VCaP (cell line): ENCODE results near the gene C11orf16.

ENCODE experiments used
- H3K27ac ChIP-seq: fragments of 450-650 bp; 2 replicates; pipeline ENCODE4 v1.5.1; 2017
- TF ChIP-seq, protein P1 (sequence below): fragments of 450-650 bp; conservative IDR thresholded peaks from 2 replicates; pipeline ENCODE4 v1.5.1; 2017; ENCODE audit warnings: mild to moderate bottlenecking, moderate library complexity

C11orf16 gene

DNA sequence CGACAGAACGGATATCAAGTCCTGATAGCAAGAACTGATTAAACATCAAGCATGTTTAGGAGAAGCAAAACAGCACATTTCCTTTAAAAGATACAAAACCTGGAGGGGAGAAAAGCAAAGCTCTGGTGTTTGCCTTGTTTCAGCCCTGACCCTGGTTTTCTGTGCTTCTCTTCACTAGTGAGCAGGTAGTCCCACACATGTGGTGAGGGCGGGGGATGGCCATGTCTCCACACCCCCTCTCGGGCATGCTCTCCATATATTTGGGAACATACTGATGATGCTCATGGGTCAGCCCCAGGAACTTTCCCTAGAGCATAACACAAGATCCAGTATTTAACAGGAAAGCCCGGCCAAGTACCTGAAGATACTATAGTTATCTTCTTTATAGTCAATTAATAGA is 10.1 kb downstream of the C11orf16 start:
- TF ChIP-seq, protein P1, sequence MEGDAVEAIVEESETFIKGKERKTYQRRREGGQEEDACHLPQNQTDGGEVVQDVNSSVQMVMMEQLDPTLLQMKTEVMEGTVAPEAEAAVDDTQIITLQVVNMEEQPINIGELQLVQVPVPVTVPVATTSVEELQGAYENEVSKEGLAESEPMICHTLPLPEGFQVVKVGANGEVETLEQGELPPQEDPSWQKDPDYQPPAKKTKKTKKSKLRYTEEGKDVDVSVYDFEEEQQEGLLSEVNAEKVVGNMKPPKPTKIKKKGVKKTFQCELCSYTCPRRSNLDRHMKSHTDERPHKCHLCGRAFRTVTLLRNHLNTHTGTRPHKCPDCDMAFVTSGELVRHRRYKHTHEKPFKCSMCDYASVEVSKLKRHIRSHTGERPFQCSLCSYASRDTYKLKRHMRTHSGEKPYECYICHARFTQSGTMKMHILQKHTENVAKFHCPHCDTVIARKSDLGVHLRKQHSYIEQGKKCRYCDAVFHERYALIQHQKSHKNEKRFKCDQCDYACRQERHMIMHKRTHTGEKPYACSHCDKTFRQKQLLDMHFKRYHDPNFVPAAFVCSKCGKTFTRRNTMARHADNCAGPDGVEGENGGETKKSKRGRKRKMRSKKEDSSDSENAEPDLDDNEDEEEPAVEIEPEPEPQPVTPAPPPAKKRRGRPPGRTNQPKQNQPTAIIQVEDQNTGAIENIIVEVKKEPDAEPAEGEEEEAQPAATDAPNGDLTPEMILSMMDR: no peak
- no peak overlapping the region for H3K27ac ChIP-seq

DNA sequence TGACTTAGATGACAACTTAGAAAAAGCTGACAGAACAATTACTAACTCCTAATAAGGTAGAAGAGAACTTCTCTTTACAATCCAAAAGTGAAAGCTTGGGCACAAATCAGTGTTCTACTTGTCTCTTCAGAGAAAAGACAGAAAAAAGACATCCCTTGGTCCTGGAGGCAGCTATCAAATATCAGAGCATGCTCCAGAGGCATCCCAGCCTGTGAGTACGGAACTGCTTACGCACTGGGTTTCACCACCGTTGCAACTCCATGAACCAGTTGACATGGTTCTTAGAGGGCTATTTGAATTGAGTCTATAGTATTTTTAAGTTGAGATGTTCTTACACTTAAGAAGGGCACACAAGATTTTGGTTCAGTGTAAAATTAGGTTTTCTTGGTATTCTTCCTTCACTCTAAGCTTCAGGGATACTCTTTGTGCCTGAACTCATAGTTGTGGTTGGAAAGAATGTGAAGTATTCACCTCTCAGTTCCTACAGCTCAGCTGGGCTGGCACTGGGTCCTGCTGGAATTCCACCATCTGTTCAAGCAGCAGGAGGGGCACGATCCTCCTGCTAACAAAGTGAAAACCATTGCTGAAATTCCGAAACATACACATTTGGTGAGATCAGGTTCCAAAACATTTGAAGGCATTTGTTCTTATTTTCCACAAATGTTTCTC is 15.5 kb downstream of the C11orf16 start:
- TF ChIP-seq, protein P1: no peak
- no peak overlapping the region for H3K27ac ChIP-seq

GRCh38 chr11:8914661-8915018 is 18.1 kb downstream of the C11orf16 start:
- no peak overlapping the region for H3K27ac ChIP-seq

DNA sequence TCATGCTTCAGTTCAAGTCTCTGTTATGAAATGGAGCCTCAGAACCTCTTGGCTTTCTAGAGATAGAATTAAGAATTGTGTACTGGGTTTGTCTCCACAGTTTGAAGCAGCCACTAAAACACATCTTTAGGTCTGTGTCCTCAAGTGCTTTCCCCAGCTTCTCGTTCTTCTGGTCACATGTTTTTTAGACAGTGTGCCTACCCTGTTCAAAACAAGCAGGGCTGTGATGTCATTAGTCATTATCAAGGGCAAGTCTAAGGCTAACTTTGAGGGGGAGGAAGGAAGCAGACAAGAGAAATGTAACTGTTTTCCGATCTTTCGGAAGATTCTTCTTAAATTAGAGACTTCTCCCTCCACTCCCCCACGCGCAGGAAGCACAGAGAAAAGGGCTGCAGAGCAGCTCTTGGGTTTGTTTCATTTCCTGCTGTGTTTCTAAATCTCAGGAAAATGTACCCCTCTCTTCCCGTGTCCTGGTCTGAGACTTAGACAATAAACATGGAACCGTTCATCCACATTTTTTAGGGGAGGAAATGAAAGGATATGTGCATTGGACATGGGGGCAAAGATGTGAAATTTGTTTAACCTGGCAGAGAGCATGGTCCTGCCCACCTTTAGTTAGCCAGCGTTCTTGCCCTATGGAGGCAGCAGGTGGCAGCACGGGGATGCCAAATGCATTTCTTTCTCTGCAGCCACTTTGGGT is 18.6 kb downstream of the C11orf16 start:
- TF ChIP-seq, protein P1: peak; percentile 82
- H3K27ac ChIP-seq: no peak overlapping the region

More at GRCh38 chr11:8914661-8915018, 18.1 kb downstream of the C11orf16 start:
- TF ChIP-seq, protein P1: peak; percentile 58

DNA sequence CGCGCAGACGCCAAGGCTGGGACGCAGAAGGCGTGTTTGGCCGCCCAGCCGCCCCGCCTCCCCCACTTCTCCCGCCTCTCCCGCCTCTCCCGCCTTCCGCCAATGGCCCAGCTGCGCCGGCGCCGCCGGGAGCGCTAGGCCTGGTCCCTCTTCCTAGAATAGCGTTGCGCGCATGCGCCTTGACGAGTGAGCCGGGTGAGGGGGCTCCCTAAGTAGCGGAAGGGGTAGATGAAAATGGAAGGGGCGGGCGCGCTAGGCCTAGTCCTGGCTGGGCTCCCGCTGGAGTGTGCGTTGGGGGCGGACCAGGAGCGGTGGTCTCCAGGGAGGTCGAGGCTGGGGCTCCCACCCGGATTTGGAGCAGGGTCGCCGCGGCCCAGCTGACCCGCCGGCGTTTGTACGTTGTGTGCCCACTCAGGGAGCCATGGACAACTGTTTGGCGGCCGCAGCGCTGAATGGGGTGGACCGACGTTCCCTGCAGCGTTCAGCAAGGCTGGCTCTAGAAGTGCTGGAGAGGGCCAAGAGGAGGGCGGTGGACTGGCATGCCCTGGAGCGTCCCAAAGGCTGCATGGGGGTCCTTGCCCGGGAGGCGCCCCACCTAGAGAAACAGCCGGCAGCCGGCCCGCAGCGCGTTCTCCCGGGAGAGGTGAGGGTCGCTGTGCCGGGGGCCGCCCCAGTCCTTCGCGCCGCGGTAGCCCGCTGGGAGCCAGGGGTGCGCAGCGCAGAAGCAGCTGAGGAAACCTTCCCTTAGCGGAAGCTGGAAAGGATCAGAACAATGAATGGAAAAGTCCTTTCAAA is 21.5 kb downstream of the C11orf16 start, which contains the start of gene AKIP1:
TSS of gene AKIP1 (plus strand) at position 161 of the 795 bp plus-strand sequence. CDS start at position 422, 261 bp downstream.
- peak within 1 kb of the TSS; percentile 76 for H3K27ac ChIP-seq
- TF ChIP-seq, protein P1: no peak

DNA sequence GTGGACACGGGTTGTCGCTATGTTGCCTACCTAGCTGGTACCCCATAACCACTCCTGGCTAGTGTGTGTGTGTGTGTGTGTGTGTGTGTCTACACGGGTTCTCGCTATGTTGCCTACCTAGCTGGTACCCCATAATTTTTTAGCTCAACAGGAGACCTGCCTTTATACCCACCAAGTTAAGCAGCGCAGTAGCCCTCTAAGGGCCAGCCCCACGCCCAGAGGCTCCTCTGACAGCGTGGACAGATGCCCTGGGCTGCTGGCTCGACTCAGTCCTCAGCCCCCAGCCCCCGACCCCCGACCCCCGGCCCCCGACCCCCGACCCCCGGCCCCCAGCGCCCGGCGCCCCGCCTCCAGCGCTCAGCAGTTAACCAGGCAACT is 22.1 kb downstream of the C11orf16 start:
- peak overlapping the region; percentile 76; the same call in 1 of the 2 replicates for H3K27ac ChIP-seq
- TF ChIP-seq, protein P1: no peak

DNA sequence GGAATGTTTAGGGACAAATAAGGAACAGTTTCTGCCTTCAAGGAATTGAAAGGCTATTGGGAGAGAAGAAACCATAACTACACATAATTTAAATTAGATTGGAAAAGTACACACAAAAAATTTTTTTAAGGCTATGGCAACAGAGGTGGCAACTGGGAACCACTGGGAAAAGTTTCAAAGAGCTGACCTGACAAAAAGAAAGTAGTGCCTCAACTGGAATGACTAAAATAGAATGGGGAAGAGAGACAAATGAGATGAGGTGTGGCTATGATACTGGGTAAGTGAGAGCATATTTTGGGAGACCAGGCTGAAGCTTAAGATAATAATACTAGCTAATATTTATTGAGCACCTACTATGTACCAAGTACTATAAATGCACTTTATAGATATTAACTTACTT is 24.6 kb downstream of the C11orf16 start:
- TF ChIP-seq, protein P1: no peak
- no peak overlapping the region for H3K27ac ChIP-seq
